H1 (cell line): ENCODE data around the gene SLC4A1AP. TPM values are rescaled to one million over a fixed set of nuclear protein-coding genes. Genes with fewer than 3 reads are reported as not detected.

Source experiments
- CTCF ChIA-PET: fragments of 300-600 bp; sonication (Branson Sonifier 250); formaldehyde crosslinking; loops from one replicate; lab custom pipeline; 2021; ENCODE audit not compliant: partially characterized antibody; lab: Charles Lee
- POLR2A ChIA-PET: fragments of 300-600 bp; sonication (Branson Sonifier 250); formaldehyde crosslinking; loops from one replicate; lab custom pipeline; 2021; ENCODE audit warnings: inconsistent platforms; ENCODE audit not compliant: partially characterized antibody; lab: Charles Lee
- DNase-seq, 2 experiments: peaks; one replicate each; pipeline versions ENCODE4 v3.0.0 to v3.0.0-alpha.2; 2010 to 2022; ENCODE audit warnings: low spot score in 2 of 2, low read depth in 1 of 2, mixed read lengths in 1 of 2
- FAIRE-seq: peaks from 2 replicates; lab custom pipeline; 2011; peaks lifted over from hg19 to GRCh38; lab: Jason Lieb, UNC
- H2AFZ ChIP-seq: 2 replicates; pipeline ENCODE4 v1.8.1; 2012; ENCODE audit warnings: low read length, inconsistent platforms
- H2AK5ac ChIP-seq: 2 replicates; pipeline ENCODE4 v1.6.1; 2013; ENCODE audit warnings: low read depth, low read length
- H2BK120ac ChIP-seq: replicated peaks from 2 replicates; pipeline ENCODE3; 2013; ENCODE audit warnings: low read depth, low read length, inconsistent platforms
- H2BK12ac ChIP-seq: 2 replicates; pipeline ENCODE4 v1.6.1; 2013; ENCODE audit warnings: low read depth, low read length
- H2BK15ac ChIP-seq: 2 replicates; pipeline ENCODE4 v1.6.1; 2013; ENCODE audit warnings: low read length
- H2BK20ac ChIP-seq: 2 replicates; pipeline ENCODE4 v1.6.1; 2013; ENCODE audit warnings: low read length
- H2BK5ac ChIP-seq: 2 replicates; pipeline ENCODE4 v1.6.1; 2013; ENCODE audit warnings: low read depth, low read length
- H3K14ac ChIP-seq: 2 replicates; pipeline ENCODE4 v1.6.1; 2013; ENCODE audit warnings: inconsistent platforms; ENCODE audit not compliant: insufficient read length
- H3K18ac ChIP-seq: 2 replicates; pipeline ENCODE4 v1.6.1; 2013; ENCODE audit warnings: low read length; ENCODE audit errors: extremely low read depth
- H3K23ac ChIP-seq: 2 replicates; pipeline ENCODE4 v1.6.1; 2013; ENCODE audit warnings: inconsistent platforms; ENCODE audit not compliant: insufficient read length
- H3K23me2 ChIP-seq: 2 replicates; pipeline ENCODE4 v1.6.1; 2013; ENCODE audit warnings: low read depth, low read length
- H3K27ac ChIP-seq: 2 replicates; pipeline ENCODE4 v1.6.1; 2011; ENCODE audit warnings: low read depth, low read length, inconsistent platforms
- H3K27me3 ChIP-seq, 4 experiments: replicated peaks in 1 of 4; 1 replicate in 1 of 4; 2 replicates in 3 of 4; pipeline versions ENCODE4 v1.6.1 to v1.8.1; 2011 to 2013; ENCODE audit warnings: low read length in 3 of 4, mild to moderate bottlenecking in 3 of 4, inconsistent platforms in 2 of 4, mixed read lengths in 2 of 4, moderate library complexity in 1 of 4; ENCODE audit not compliant: control insufficient read depth in 3 of 4, insufficient read depth in 3 of 4; ENCODE audit errors: extremely low read depth in 1 of 4
- H3K36me3 ChIP-seq, 4 experiments: 2 replicates each; pipeline versions ENCODE4 v1.6.1 to v1.8.1; 2011 to 2013; ENCODE audit warnings: mild to moderate bottlenecking in 4 of 4, low read length in 3 of 4, moderate library complexity in 2 of 4, control low read depth in 1 of 4, inconsistent platforms in 1 of 4; ENCODE audit not compliant: insufficient read depth in 4 of 4, control insufficient read depth in 2 of 4
- H3K4ac ChIP-seq: replicated peaks from 2 replicates; pipeline ENCODE3; 2013; ENCODE audit warnings: low read length, low read depth, mixed read lengths, inconsistent platforms; ENCODE audit not compliant: insufficient read length
- H3K4me1 ChIP-seq, 4 experiments: replicated peaks in 1 of 4; 1 replicate in 1 of 4; 2 replicates in 3 of 4; pipeline versions ENCODE4 v1.6.1 to v1.8.1; 2011 to 2013; ENCODE audit warnings: low read length in 3 of 4, inconsistent platforms in 2 of 4, mixed read lengths in 1 of 4; ENCODE audit not compliant: insufficient read depth in 4 of 4, control insufficient read depth in 3 of 4
- H3K4me2 ChIP-seq, 2 experiments: 2 replicates each; pipeline versions ENCODE4 v1.6.1 to v1.8.1; 2011 to 2013; ENCODE audit warnings: low read depth in 2 of 2, low read length in 2 of 2, control low read depth in 1 of 2, inconsistent platforms in 1 of 2, mild to moderate bottlenecking in 1 of 2; ENCODE audit not compliant: insufficient read depth in 1 of 2
- H3K4me3 ChIP-seq, 4 experiments: fragments of 200-600, 300-600 bp in 1 of 4; sonication (generic), shearing (Covaris generic), sonication (Bioruptor Twin) in 1 of 4; 2 replicates each; pipeline versions ENCODE4 v1.5.1 to v1.8.1; 2011 to 2016; ENCODE audit warnings: low read length in 4 of 4, low read depth in 3 of 4, control low read depth in 2 of 4, inconsistent platforms in 2 of 4, mild to moderate bottlenecking in 2 of 4, mixed read lengths in 1 of 4, moderate library complexity in 1 of 4; ENCODE audit not compliant: insufficient read depth in 2 of 4; ENCODE audit errors: extremely low read depth in 1 of 4
- H3K56ac ChIP-seq: replicated peaks from 2 replicates; pipeline ENCODE3; 2013; ENCODE audit warnings: low read depth, mild to moderate bottlenecking, mixed read lengths, low read length, inconsistent platforms; ENCODE audit not compliant: insufficient read length
- H3K79me1 ChIP-seq: 2 replicates; pipeline ENCODE4 v1.6.1; 2013; ENCODE audit warnings: low read depth, low read length, control low read depth
- H3K79me2 ChIP-seq, 2 experiments: 2 replicates each; pipeline versions ENCODE4 v1.6.1 to v1.8.1; 2012 to 2013; ENCODE audit warnings: low read length in 2 of 2, mild to moderate bottlenecking in 2 of 2, inconsistent platforms in 1 of 2; ENCODE audit not compliant: insufficient read depth in 2 of 2, control insufficient read depth in 1 of 2
- H3K9ac ChIP-seq, 4 experiments: replicated peaks in 1 of 4; 1 replicate in 1 of 4; 2 replicates in 3 of 4; pipeline versions ENCODE4 v1.6.1 to v1.8.1; 2011 to 2013; ENCODE audit warnings: low read depth in 3 of 4, low read length in 3 of 4, control low read depth in 2 of 4, mild to moderate bottlenecking in 2 of 4, moderate library complexity in 2 of 4, inconsistent platforms in 1 of 4; ENCODE audit errors: extremely low read depth in 1 of 4
- H3K9me3 ChIP-seq, 2 experiments: 2 replicates each; pipeline versions ENCODE4 v1.6.1 to v1.8.1; 2012 to 2013; ENCODE audit warnings: mild to moderate bottlenecking in 2 of 2, moderate library complexity in 2 of 2, control low read depth in 1 of 2, inconsistent platforms in 1 of 2, low read depth in 1 of 2, low read length in 1 of 2, mixed read lengths in 1 of 2; ENCODE audit not compliant: insufficient read depth in 2 of 2
- H4K20me1 ChIP-seq, 2 experiments: replicated peaks in 1 of 2; 2 replicates each; pipeline versions ENCODE3 to v1.8.1; 2011 to 2013; ENCODE audit warnings: inconsistent platforms in 2 of 2, low read length in 2 of 2, mild to moderate bottlenecking in 1 of 2; ENCODE audit not compliant: insufficient read depth in 2 of 2, control insufficient read depth in 1 of 2
- H4K5ac ChIP-seq: 2 replicates; pipeline ENCODE4 v1.6.1; 2013; ENCODE audit warnings: low read length, low read depth, mixed read lengths, inconsistent platforms; ENCODE audit not compliant: insufficient read length
- H4K8ac ChIP-seq: 2 replicates; pipeline ENCODE4 v1.8.0; 2013; ENCODE audit warnings: mild to moderate bottlenecking, moderate library complexity, low read length, inconsistent platforms; ENCODE audit not compliant: insufficient read depth; ENCODE audit errors: extremely low read depth
- H4K91ac ChIP-seq: replicated peaks from 2 replicates; pipeline ENCODE3; 2013; ENCODE audit warnings: low read length, mixed read lengths, inconsistent platforms; ENCODE audit not compliant: insufficient read length
- ASH2L ChIP-seq: fragments of 200-600, 300-600 bp; sonication (generic); IDR thresholded peaks from one replicate; pipeline ENCODE4 v1.7.1; 2017; ENCODE audit warnings: low read length
- NRF1 ChIP-seq: IDR thresholded peaks from 2 replicates; pipeline ENCODE4 v1.6.1; 2011; ENCODE audit warnings: mild to moderate bottlenecking, low read depth, low read length, improper control_type of control experiment
- RAD21 ChIP-seq, 2 experiments: IDR thresholded peaks in 1 of 2; conservative IDR thresholded peaks in 1 of 2; 2 replicates each; pipeline ENCODE4 v1.6.1; 2011; ENCODE audit warnings: low read depth in 2 of 2, low read length in 2 of 2, improper control_type of control experiment in 1 of 2, inconsistent platforms in 1 of 2, mild to moderate bottlenecking in 1 of 2, moderate library complexity in 1 of 2
- TEAD4 ChIP-seq: IDR thresholded peaks from 2 replicates; pipeline ENCODE4 v1.6.1; 2012; ENCODE audit warnings: low read depth, low read length, inconsistent platforms, mixed read lengths
- WGBS, 2 experiments: shearing (Covaris generic) in 1 of 2; methylation state at CpG; one replicate each; pipeline versions ENCODE4 v1.1.6 to v1.1.7; 2013 to 2015; ENCODE audit warnings: low lambda C conversion rate in 2 of 2, mixed read lengths in 2 of 2, inconsistent platforms in 1 of 2, low coverage in 1 of 2, missing lambda C conversion rate in 1 of 2; ENCODE audit not compliant: insufficient replicate concordance in 2 of 2, insufficient coverage in 1 of 2, insufficient read length in 1 of 2; ENCODE audit errors: extremely low coverage in 1 of 2, missing lambda C conversion rate in 1 of 2; 5-methylcytosine and 5-hydroxymethylcytosine counted together
- polyA plus RNA-seq, 7 experiments: library from polyadenylated mRNA; depleted of rRNA in 3 of 7; stranded (reverse) in 5 of 7; unstranded in 2 of 7; fragments of >200 nt in 5 of 7; fragments of 200-250 nt in 2 of 7; gene quantifications; 1 replicate in 5 of 7; 2 replicates in 1 of 7; 4 replicates in 1 of 7; pipeline versions ENCODE4 v1.2.1 to v1.2.3, GENCODE V29; 2011 to 2013; ENCODE audit warnings: missing spikeins in 2 of 7, mixed read lengths in 2 of 7
- total RNA-seq: library from RNA; stranded (reverse); fragmentation: NEBNext Ultra II Directional; extraction: Animal tissue kit (Norgen Biotek cat#: 25700); gene quantifications from 2 replicates; pipeline ENCODE4 v1.2.1, GENCODE V29; 2021

SLC4A1AP gene
- total and polyA plus RNA-seq, 2 of the 8 experiments (the other 6 are each of a cell fraction or from before 2014, with no cell fraction given), result 8.1 to 18.4 TPM

- Histone ChIP-seq H2BK12ac (peak within 1 kb of the TSS; percentile 39; the same call in 1 of the 2 replicates), H3K14ac (no peak within 1 kb of the TSS), H3K27me3 (no peaks in the 10 kb centered on the region), H2BK5ac (peak within 1 kb of the TSS; percentile 98), H3K9ac (peak within 1 kb of the TSS; percentile 94 to 95 (median 94)), H4K8ac (peak within 1 kb of the TSS; percentile 98; the same call in 1 of the 2 replicates), H4K5ac (peak within 1 kb of the TSS; percentile 89), H4K91ac (peak within 1 kb of the TSS; percentile 96), H4K20me1 (no peaks in the 10 kb centered on the region), H3K4me2 (peak within 1 kb of the TSS; percentile 70 to 79), H2BK120ac (no peak within 1 kb of the TSS), H2BK20ac (no peak within 1 kb of the TSS), H3K9me3 (no peaks in the 10 kb centered on the region), H3K4me1 (peaks cover 0 to 4% (median 2%) of the 10 kb centered on the region in 4 experiments; a peak in 3 of 7 replicates), H3K36me3 (peaks cover 4 to 24% (median 16%) of the 10 kb centered on the region in 4 experiments; a peak in 7 of 8 replicates), H3K18ac (peak within 1 kb of the TSS; percentile 92), H2AFZ (peak within 1 kb of the TSS; percentile 97), H2BK15ac (no peak within 1 kb of the TSS), H3K27ac (peak within 1 kb of the TSS; percentile 84), H3K23ac (no peak within 1 kb of the TSS), H3K79me2 (peaks cover 0 to 14% of the 10 kb centered on the region in 2 experiments; a peak in 2 of 4 replicates), H3K79me1 (no peaks in the 10 kb centered on the region), H3K56ac (peak within 1 kb of the TSS; percentile 80), H2AK5ac (no peak within 1 kb of the TSS), H3K4ac (no peak within 1 kb of the TSS), H3K4me3 (peak within 1 kb of the TSS; percentile 84 to 95 (median 92)), H3K23me2 (no peaks in the 10 kb centered on the region; the same call in 1 of the 2 replicates)
- ChIA-PET CTCF (interaction anchor here (0.9 to 1.6 kb wide), 2 partner anchors 54 to 187 kb away, joined by 3 to 4 read pairs; no protein-coding TSS in a partner anchor), POLR2A (interaction anchor here (0.6 to 2.2 kb wide), 16 partner anchors 11 to 250 kb away, joined by 3 to 7 read pairs (median 4); partner anchors contain the start of genes IFT172, PPM1G, SLC4A1AP and SUPT7L)
- DNase-seq (peak; percentile 50 to 89), FAIRE-seq (no peak)
- WGBS, 2 experiments, result 7% methylated on average over 42 of the region's 44 CpGs; no CpG with 5 or more reads in 1 of the 2 experiments
- TF ChIP-seq NRF1, result no peak
- TF ChIP-seq TEAD4, result no peak
- TF ChIP-seq ASH2L, result peak; percentile 91
- TF ChIP-seq RAD21 (IDR thresholded peaks at IDR 0.05 in 1 of 2, conservative IDR thresholded peaks at IDR 0.05 in 1 of 2; ENCODE audit: low read depth in 2 of 2, low read length in 2 of 2), result peak in 1 of 2 experiments; percentile 22; a peak in 2 of 4 replicates
These were observed 34.7 kb upstream of the SLC4A1AP start, which contains the start of the genes CCDC121 and GPN1 for GRCh38 chr2:27628767-27629709. TSS of gene CCDC121 (minus strand) at chr2:27629012. CDS start at chr2:27627799, 1,213 bp downstream. TSS of gene GPN1 (plus strand) at chr2:27629050. CDS start at chr2:27629059, 9 bp downstream.
